Naive B cell (primary cell): ENCODE results near the gene ATP9A. TPM values are rescaled to one million over a fixed set of nuclear protein-coding genes. Genes with fewer than 3 reads are reported as not detected.
"Not testable (repeated sequence)": the region's sequence is repeated elsewhere in the genome, so short reads cannot be mapped to it uniquely, and the experiment has no call there.

Source experiments
- ATAC-seq, 2 donors: fragments of 150-1000 bp; cut with Tn5 transposase; 2 replicates each; pipeline ENCODE4 v1.10.0; 2021; ENCODE audit warnings: low read depth in 2 of 2, mild to moderate bottlenecking in 2 of 2, moderate library complexity in 2 of 2
- DNase-seq: peaks from one replicate; pipeline ENCODE4 v3.0.0; 2022
- H3K27ac Mint-ChIP-seq, 6 donors: one replicate each; pipeline ENCODE4 v1.8.0; 2020 to 2022; ENCODE audit warnings: mild to moderate bottlenecking in 6 of 6, mixed read lengths in 6 of 6, moderate library complexity in 5 of 6, inconsistent platforms in 2 of 6
- H3K27me3 Mint-ChIP-seq, 3 donors: one replicate each; pipeline ENCODE4 v1.8.0; 2021 to 2022; ENCODE audit warnings: mixed read lengths in 3 of 3, mild to moderate bottlenecking in 1 of 3
- H3K36me3 Mint-ChIP-seq, 2 donors: one replicate each; pipeline ENCODE4 v1.8.0; 2020 to 2022; ENCODE audit warnings: mixed read lengths in 2 of 2, inconsistent platforms in 1 of 2, mild to moderate bottlenecking in 1 of 2
- H3K4me1 Mint-ChIP-seq, 3 donors: one replicate each; pipeline ENCODE4 v1.8.0; 2020 to 2022; ENCODE audit warnings: mixed read lengths in 3 of 3, inconsistent platforms in 1 of 3, mild to moderate bottlenecking in 1 of 3, moderate library complexity in 1 of 3
- H3K4me3 Mint-ChIP-seq, 8 donors: one replicate each; pipeline ENCODE4 v1.8.0; 2020 to 2022; ENCODE audit warnings: mild to moderate bottlenecking in 8 of 8, mixed read lengths in 8 of 8, moderate library complexity in 8 of 8, inconsistent platforms in 2 of 8
- H3K9me3 Mint-ChIP-seq, 7 donors: one replicate each; pipeline ENCODE4 v1.8.0; 2020 to 2022; ENCODE audit warnings: mixed read lengths in 7 of 7, mild to moderate bottlenecking in 5 of 7, inconsistent platforms in 2 of 7, moderate library complexity in 1 of 7
- polyA plus RNA-seq, 6 donors: library from polyadenylated mRNA; unstranded; fragments of 300-500 nt; fragmentation: Illumina TruSeq; gene quantifications; one replicate each; pipeline ENCODE4 v1.2.3, GENCODE V29; 2021; ENCODE audit warnings: low read depth in 6 of 6

Gene ATP9A
- polyA plus RNA-seq, 6 donors from 2014 or later, result 0.07 to 0.13 (median 0.10) TPM; not detected in 3

DNA sequence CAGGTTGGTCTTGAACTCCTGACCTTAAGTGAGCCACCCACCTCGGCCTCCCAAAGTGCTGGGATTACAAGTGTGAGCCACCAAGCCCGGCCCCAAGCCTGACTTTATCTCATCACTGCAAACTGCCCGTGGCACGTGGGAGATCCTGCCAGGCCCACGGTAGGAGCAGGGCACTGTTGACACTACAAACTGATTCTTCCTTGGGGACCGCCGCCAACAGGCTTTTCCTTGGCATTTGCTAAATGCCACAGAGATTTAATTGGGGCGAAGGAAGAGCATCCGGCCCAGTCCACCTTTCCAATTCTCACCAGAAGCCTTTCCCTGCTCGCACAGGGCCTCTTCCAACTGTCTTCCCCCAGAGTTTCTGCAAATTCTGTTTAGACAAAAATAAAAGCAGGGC lies 11.0 kb downstream of the ATP9A start:
- Mint-ChIP-seq H3K9me3 (peaks cover 0 to 3% (median 0%) of the 10 kb centered on the region in 7 donors), H3K27ac (no peak overlapping the region), H3K27me3 (peaks cover 0 to 9% (median 0%) of the 10 kb centered on the region in 3 donors), H3K4me3 (no peak overlapping the region), H3K4me1 (no peaks in the 10 kb centered on the region), H3K36me3 (no peaks in the 10 kb centered on the region)
- DNase-seq (no peak), ATAC-seq (no peak)

- Mint-ChIP-seq H3K4me3 (no peak overlapping the region), H3K4me1 (no peaks in the 10 kb centered on the region), H3K27me3 (peaks cover 0 to 9% (median 0%) of the 10 kb centered on the region in 3 donors), H3K9me3 (peaks cover 0 to 2% (median 0%) of the 10 kb centered on the region in 7 donors), H3K36me3 (no peaks in the 10 kb centered on the region), H3K27ac (no peak overlapping the region)
- no peak for ATAC-seq
- no peak for DNase-seq
Observed at GRCh38 chr20:51756653-51757052, 11.5 kb downstream of the ATP9A start.

GRCh38 chr20:51753220-51753619 lies 15.0 kb downstream of the ATP9A start:
- not testable (repeated sequence) for H3K27me3 Mint-ChIP-seq, ATAC-seq, H3K4me3 Mint-ChIP-seq, H3K4me1 Mint-ChIP-seq, DNase-seq, H3K36me3 Mint-ChIP-seq, H3K9me3 Mint-ChIP-seq, H3K27ac Mint-ChIP-seq

DNA sequence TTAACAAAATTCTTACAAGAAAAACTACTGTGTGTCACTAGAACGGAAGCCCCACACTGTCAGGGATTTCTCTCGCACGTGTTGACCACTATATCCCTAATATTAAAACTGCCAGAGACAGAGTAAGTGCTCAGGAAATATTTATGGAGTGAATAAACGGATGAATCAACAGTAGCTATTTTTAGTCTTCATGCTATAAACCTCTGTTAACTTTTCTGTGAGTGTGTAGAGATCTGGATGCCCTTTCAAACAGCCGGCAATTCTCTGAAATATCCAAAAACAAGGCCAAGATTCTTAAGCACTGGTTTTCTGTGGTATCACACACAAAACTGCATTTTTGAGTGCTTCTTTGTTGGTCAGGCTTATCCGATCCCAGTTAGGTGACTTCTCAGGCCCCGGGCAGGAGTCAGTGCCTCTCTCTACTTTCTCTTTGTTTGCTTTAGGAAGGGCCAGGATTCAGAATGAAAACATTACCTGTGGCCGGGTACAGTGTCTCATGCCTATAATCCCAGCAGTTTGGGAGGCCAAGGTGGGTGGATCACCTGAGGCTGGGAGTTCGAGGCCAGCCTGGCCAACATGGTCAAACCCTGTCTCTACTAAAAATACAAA lies 15.7 kb downstream of the ATP9A start:
- Mint-ChIP-seq H3K27me3 (no peaks in the 10 kb centered on the region), H3K36me3 (no peaks in the 10 kb centered on the region), H3K4me1 (no peaks in the 10 kb centered on the region), H3K9me3 (no peaks in the 10 kb centered on the region), H3K4me3 (no peak overlapping the region), H3K27ac (no peak overlapping the region)
- ATAC-seq, result no peak
- DNase-seq, result no peak

DNA sequence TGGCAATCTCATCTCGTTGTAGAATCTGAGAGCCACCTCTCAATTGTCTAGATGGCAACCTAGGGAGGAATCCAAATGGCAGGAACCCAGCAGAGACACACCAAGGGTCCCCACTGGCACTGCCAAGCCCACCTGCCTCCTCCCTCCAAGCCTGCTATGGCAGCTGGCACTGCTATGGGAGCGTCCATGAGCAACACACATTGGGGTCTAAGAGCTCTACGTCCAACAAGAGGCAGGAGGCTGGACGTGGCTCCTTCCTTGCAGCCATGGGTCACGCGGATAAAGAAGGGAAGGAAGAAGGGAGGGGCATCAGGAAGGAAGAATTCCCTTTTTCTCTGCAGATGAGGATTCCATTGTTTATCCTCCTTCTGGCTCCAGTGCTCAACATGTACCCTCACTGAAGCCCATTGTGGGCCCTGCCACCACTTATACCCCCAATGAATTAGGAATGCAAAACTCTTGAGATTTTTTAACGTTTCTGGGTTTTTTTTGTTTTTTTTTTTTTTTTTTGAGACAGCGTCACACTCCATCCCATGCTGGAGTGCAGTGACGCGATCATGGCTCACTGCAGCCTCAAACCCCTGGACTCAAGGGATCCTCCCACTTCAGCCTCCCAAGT lies 17.3 kb downstream of the ATP9A start:
- Mint-ChIP-seq H3K36me3 (no peaks in the 10 kb centered on the region), H3K4me1 (no peaks in the 10 kb centered on the region), H3K9me3 (peaks cover 0 to under 1% (median under 1%) of the 10 kb centered on the region in 7 donors), H3K4me3 (peak overlapping the region in 1 of 8 donors; percentile 58), H3K27me3 (peaks cover 0 to 1% (median 0%) of the 10 kb centered on the region in 3 donors), H3K27ac (no peak overlapping the region)
- no peak for DNase-seq
- no peak for ATAC-seq

- H3K9me3 Mint-ChIP-seq, result peaks cover 0 to 5% (median 4%) of the 10 kb centered on the region in 7 donors
- no peaks in the 10 kb centered on the region for H3K4me1 Mint-ChIP-seq
- H3K27ac Mint-ChIP-seq, result no peak overlapping the region
- no peak overlapping the region for H3K4me3 Mint-ChIP-seq
- no peak for ATAC-seq
- peaks cover 0 to 7% (median 0%) of the 10 kb centered on the region in 3 donors for H3K27me3 Mint-ChIP-seq
- DNase-seq, result no peak
- H3K36me3 Mint-ChIP-seq, result no peaks in the 10 kb centered on the region
Observed at GRCh38 chr20:51750037-51750769, 18.0 kb downstream of the ATP9A start.

- H3K36me3 Mint-ChIP-seq, result no peaks in the 10 kb centered on the region
- no peak overlapping the region for H3K27ac Mint-ChIP-seq
- H3K27me3 Mint-ChIP-seq, result peaks cover 0 to 7% (median under 1%) of the 10 kb centered on the region in 3 donors
- DNase-seq (no peak), ATAC-seq (no peak)
- no peak overlapping the region for H3K4me3 Mint-ChIP-seq
- H3K9me3 Mint-ChIP-seq, result peaks cover 0 to 5% (median 4%) of the 10 kb centered on the region in 7 donors
- H3K4me1 Mint-ChIP-seq, result no peaks in the 10 kb centered on the region
Observed at GRCh38 chr20:51749674-51750036, 18.5 kb downstream of the ATP9A start.

GRCh38 chr20:51747182-51747911 lies 20.8 kb downstream of the ATP9A start:
- peaks cover 0 to 5% (median 4%) of the 10 kb centered on the region in 7 donors for H3K9me3 Mint-ChIP-seq
- H3K36me3 Mint-ChIP-seq, result no peaks in the 10 kb centered on the region
- H3K4me1 Mint-ChIP-seq, result no peaks in the 10 kb centered on the region
- no peak overlapping the region for H3K4me3 Mint-ChIP-seq
- ATAC-seq (no peak), DNase-seq (no peak)
- H3K27ac Mint-ChIP-seq, result no peak overlapping the region
- peaks cover 0 to 11% (median 4%) of the 10 kb centered on the region in 3 donors for H3K27me3 Mint-ChIP-seq

DNA sequence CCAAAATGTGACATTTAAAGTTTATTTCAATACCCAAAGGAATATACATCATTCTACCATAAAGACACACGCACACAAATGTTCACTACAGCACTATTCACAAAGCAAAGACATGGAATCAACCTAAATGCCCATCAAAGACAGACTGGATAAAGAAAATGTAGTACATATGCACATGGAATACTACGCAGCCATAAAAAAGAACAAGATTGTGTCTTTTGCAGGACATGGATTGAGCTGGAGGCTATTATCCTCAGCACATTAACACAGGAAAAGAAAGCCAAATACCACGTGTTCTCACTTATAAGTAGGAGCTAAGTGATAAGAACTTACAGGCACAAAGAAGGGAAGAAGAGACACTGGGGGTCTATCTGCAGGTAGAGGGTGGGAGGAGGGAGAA lies 22.4 kb downstream of the ATP9A start:
- Mint-ChIP-seq H3K4me3 (no peak overlapping the region), H3K36me3 (no peaks in the 10 kb centered on the region), H3K27ac (no peak overlapping the region), H3K9me3 (peaks cover 0 to 5% (median 4%) of the 10 kb centered on the region in 7 donors), H3K27me3 (peaks cover 0 to 11% (median 4%) of the 10 kb centered on the region in 3 donors), H3K4me1 (no peaks in the 10 kb centered on the region)
- DNase-seq (no peak), ATAC-seq (no peak)

DNA sequence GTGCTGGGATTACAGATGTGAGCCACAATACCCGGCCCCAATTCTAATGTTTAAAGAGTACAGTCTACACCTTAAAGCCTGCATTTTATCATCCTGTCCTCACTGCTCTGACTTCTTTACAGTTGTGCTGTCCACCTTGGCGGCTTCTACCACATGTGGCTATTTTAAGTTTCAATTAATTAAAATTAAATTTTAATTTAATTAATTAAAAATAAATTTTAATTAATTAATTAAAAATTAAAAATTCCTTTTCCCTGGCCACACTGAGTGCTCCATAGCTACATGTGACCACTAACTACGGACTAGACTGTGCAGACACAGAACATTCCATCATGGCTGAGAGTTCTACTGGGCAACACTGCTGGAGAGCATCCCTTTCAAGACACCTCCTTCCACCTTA lies 27.4 kb downstream of the ATP9A start:
- no peak overlapping the region for H3K27ac Mint-ChIP-seq
- peaks cover 0 to 10% (median 4%) of the 10 kb centered on the region in 3 donors for H3K27me3 Mint-ChIP-seq
- ATAC-seq (no peak), DNase-seq (no peak)
- H3K9me3 Mint-ChIP-seq, result peaks cover 0 to 4% (median 4%) of the 10 kb centered on the region in 7 donors
- no peaks in the 10 kb centered on the region for H3K4me1 Mint-ChIP-seq
- H3K4me3 Mint-ChIP-seq, result no peak overlapping the region
- no peaks in the 10 kb centered on the region for H3K36me3 Mint-ChIP-seq

- not testable (repeated sequence) for ATAC-seq, H3K27me3 Mint-ChIP-seq, H3K4me3 Mint-ChIP-seq, H3K36me3 Mint-ChIP-seq, H3K4me1 Mint-ChIP-seq, DNase-seq, H3K9me3 Mint-ChIP-seq
- peak overlapping the region in 1 of 6 donors; percentile 61 for H3K27ac Mint-ChIP-seq
Observed at GRCh38 chr20:51740308-51740707, 27.9 kb downstream of the ATP9A start.

DNA sequence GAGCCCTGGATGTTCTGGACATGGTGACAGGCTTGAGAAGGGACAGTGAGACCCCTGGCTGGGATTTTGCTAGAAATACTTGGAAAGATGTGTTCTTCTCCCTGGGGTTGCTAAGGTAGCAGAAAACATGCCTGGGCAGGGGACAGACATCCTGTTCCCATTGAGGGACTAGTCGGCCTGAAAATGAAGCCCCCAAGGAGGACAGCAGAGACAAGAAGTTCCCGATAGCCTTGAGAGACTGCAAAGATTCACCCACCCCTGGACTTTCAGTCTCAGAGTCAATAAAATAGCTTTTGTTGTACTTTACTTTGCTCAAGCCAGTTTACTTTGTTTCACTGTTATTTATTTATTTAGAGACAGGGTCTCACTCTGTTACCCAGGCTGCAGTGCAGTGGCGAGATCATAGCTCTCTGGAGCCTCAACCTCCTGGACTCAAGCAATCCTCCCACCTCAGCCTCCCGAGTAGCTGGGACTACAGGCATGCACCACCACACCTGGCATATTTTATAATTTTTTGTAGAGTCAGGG lies 28.4 kb downstream of the ATP9A start:
- no peaks in the 10 kb centered on the region for H3K4me1 Mint-ChIP-seq
- peak overlapping the region in 1 of 6 donors; percentile 61 for H3K27ac Mint-ChIP-seq
- ATAC-seq, result no peak
- H3K9me3 Mint-ChIP-seq, result no peaks in the 10 kb centered on the region
- no peak for DNase-seq
- peaks cover 0 to 4% (median 4%) of the 10 kb centered on the region in 3 donors for H3K27me3 Mint-ChIP-seq
- no peaks in the 10 kb centered on the region for H3K36me3 Mint-ChIP-seq
- H3K4me3 Mint-ChIP-seq, result no peak overlapping the region

DNA sequence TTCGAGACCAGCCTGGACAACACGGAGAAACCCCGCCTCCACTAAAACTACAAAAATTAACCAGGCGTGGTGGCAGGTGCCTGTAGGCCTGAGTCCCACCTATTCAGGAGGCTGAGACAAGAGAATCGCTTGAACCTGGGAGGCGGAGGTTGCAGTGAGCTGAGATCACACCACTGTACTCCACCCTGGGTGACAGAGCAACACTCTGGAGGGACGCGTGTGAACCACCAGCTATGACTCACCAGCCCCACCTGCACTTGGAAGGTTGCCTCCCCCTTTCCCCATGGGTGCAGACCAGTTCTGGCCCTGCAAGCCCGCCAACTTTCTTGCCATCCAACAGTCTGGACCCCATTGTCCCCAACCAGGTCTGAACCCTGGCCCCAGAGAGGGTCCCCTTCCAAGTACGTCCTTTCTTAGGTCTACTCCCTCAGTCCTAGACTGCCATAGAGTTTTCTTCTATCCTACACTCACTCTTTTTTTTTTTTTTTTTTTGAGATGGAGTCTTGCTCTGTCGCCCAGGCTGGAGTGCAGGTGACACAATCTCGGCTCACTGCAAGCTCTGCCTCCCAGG lies 29.2 kb downstream of the ATP9A start:
- Mint-ChIP-seq H3K4me3 (no peak overlapping the region), H3K36me3 (no peaks in the 10 kb centered on the region)

More for the DNA sequence above, 29.2 kb downstream of the ATP9A start:
- Mint-ChIP-seq H3K27me3 (peaks cover 0 to 4% (median 0%) of the 10 kb centered on the region in 3 donors), H3K27ac (no peak overlapping the region), H3K9me3 (no peaks in the 10 kb centered on the region), H3K4me1 (no peaks in the 10 kb centered on the region)
- DNase-seq, result no peak
- no peak for ATAC-seq
